Colonic mucosa (tissue), 4 donors: Measurements from ENCODE around the gene PPP2R3B. TPM values are rescaled to one million over a fixed set of nuclear protein-coding genes. Genes with fewer than 3 reads are reported as not detected.

Experiments used
- DNase-seq: peaks from one replicate; pipeline ENCODE4 v3.0.0-alpha.2; 2020
- H3K27ac ChIP-seq: fragments of 200-600 bp; one replicate; pipeline ENCODE4 v1.8.0; 2021
- H3K27me3 ChIP-seq: fragments of 200-600 bp; one replicate; pipeline ENCODE4 v1.8.0; 2021
- H3K36me3 ChIP-seq: fragments of 200-600 bp; one replicate; pipeline ENCODE4 v1.8.0; 2021
- H3K4me1 ChIP-seq: fragments of 200-600 bp; one replicate; pipeline ENCODE4 v1.8.0; 2021; ENCODE audit warnings: mild to moderate bottlenecking
- H3K4me3 ChIP-seq: fragments of 200-600 bp; one replicate; pipeline ENCODE4 v1.8.0; 2021
- H3K9ac ChIP-seq, 2 donors: one replicate each; pipeline ENCODE4 v1.7.0; 2013; ENCODE audit warnings: control low read depth in 2 of 2, low read depth in 2 of 2, low read length in 2 of 2
- H3K9me3 ChIP-seq: fragments of 200-600 bp; one replicate; pipeline ENCODE4 v1.8.0; 2021
- CTCF ChIP-seq: fragments of 200-600 bp; IDR thresholded peaks from one replicate; pipeline ENCODE4 v1.8.0; 2022; ENCODE audit warnings: antibody characterized with exemption, mild to moderate bottlenecking
- intact Hi-C: fragments of 100-400 bp; cut with DNase I; formaldehyde crosslinking; loops from one replicate; pipeline ENCODE4 v1.14.1; 2022
- total RNA-seq, 2 donors: library from RNA; stranded (reverse); fragmentation: NEBNext Ultra II Directional in 1 of 2; extraction: Animal tissue kit (Norgen Biotek cat#: 25700) in 1 of 2; gene quantifications; one replicate each; pipeline ENCODE4 v1.2.1, GENCODE V29; 2021
- donor health status: healthy.
- donor health status: DM: no; HTN: no; CAD: no.
- donor health status: DM: no; HTN: no; CAD: no.

PPP2R3B gene
- total RNA-seq, 2 donors from 2014 or later, result 8.7 to 22.9 TPM

- no peak overlapping the region for H3K4me3 ChIP-seq
- H3K9ac ChIP-seq, result no peak overlapping the region
- no peak overlapping the region for H3K27ac ChIP-seq
- no peak for TF ChIP-seq CTCF
- H3K4me1 ChIP-seq, result peaks cover 3% of the 10 kb centered on the region
- no peak for DNase-seq
- intact Hi-C loops, result no loop called here
- no peaks in the 10 kb centered on the region for H3K9me3 ChIP-seq
- no peaks in the 10 kb centered on the region for H3K27me3 ChIP-seq
- H3K36me3 ChIP-seq, result peaks cover 5% of the 10 kb centered on the region
Observed at GRCh38 chrX:314781-315595, 71.7 kb downstream of the PPP2R3B start.

GRCh38 chrX:314049-314448 is 72.7 kb downstream of the PPP2R3B start:
- no peak for TF ChIP-seq CTCF
- DNase-seq, result no peak
- H3K9me3 ChIP-seq, result no peaks in the 10 kb centered on the region
- peaks cover 5% of the 10 kb centered on the region for H3K36me3 ChIP-seq
- H3K27me3 ChIP-seq, result no peaks in the 10 kb centered on the region
- intact Hi-C loops, result no loop called here
- H3K4me3 ChIP-seq, result no peak overlapping the region
- no peak overlapping the region for H3K27ac ChIP-seq
- H3K9ac ChIP-seq, result no peak overlapping the region
- H3K4me1 ChIP-seq, result no peaks in the 10 kb centered on the region

- no peak for DNase-seq
- peaks cover 5% of the 10 kb centered on the region for H3K36me3 ChIP-seq
- H3K4me1 ChIP-seq, result no peaks in the 10 kb centered on the region
- H3K9me3 ChIP-seq, result no peaks in the 10 kb centered on the region
- intact Hi-C loops, result no loop called here
- H3K27ac ChIP-seq, result no peak overlapping the region
- H3K4me3 ChIP-seq, result no peak overlapping the region
- TF ChIP-seq CTCF, result no peak
- H3K27me3 ChIP-seq, result no peaks in the 10 kb centered on the region
- no peak overlapping the region for H3K9ac ChIP-seq
Observed at GRCh38 chrX:313546-313945, 73.2 kb downstream of the PPP2R3B start.

GRCh38 chrX:312621-313331 is 73.9 kb downstream of the PPP2R3B start:
- H3K27me3 ChIP-seq, result no peaks in the 10 kb centered on the region
- no peaks in the 10 kb centered on the region for H3K9me3 ChIP-seq
- no peak for TF ChIP-seq CTCF
- no peak overlapping the region for H3K9ac ChIP-seq
- no peaks in the 10 kb centered on the region for H3K4me1 ChIP-seq
- intact Hi-C loops, result no loop called here
- no peak overlapping the region for H3K27ac ChIP-seq
- DNase-seq, result no peak
- H3K36me3 ChIP-seq, result peaks cover 5% of the 10 kb centered on the region
- no peak overlapping the region for H3K4me3 ChIP-seq

GRCh38 chrX:311156-312129 is 75.3 kb downstream of the PPP2R3B start:
- TF ChIP-seq CTCF, result no peak
- H3K36me3 ChIP-seq, result peaks cover 5% of the 10 kb centered on the region
- H3K4me1 ChIP-seq, result no peaks in the 10 kb centered on the region
- DNase-seq, result no peak
- H3K9me3 ChIP-seq, result no peaks in the 10 kb centered on the region
- H3K9ac ChIP-seq, result no peak overlapping the region
- no peak overlapping the region for H3K4me3 ChIP-seq
- intact Hi-C loops, result no loop called here
- H3K27me3 ChIP-seq, result no peaks in the 10 kb centered on the region
- no peak overlapping the region for H3K27ac ChIP-seq
